K562 treated with DMSO at 1 percent for 12 hours (cell line): ENCODE results near the gene KMT2C. TPM values are rescaled to one million over a fixed set of nuclear protein-coding genes. Genes with fewer than 3 reads are reported as not detected.

Source experiments
- total RNA-seq: library from RNA; unstranded; fragments of 300-600 nt; gene quantifications from 2 replicates; pipeline ENCODE4 v1.2.3, GENCODE V29; 2022; ENCODE audit not compliant: insufficient read depth

KMT2C gene
- total RNA-seq = 6.5 and 30.6 TPM in 2 replicates

GRCh38 chr7:152435384-152436110 is at the start of gene KMT2C:
Gene KMT2C, minus strand, starts transcription at chr7:152436003. Its CDS starts 217 bp downstream, at chr7:152435786.

Other genes starting within 250 kb of the KMT2C start
- 4.3 and 26.3 TPM in 2 replicates for gene XRCC2, start 240.1 kb upstream of the KMT2C start, total RNA-seq